GM10266 (cell line): ENCODE results near the gene TSC22D4.

Source experiments
- DNase-seq: peaks from one replicate; pipeline ENCODE4 v3.0.0; 2012; ENCODE audit errors: extremely low spot score
- CTCF ChIP-seq: IDR thresholded peaks from 2 replicates; pipeline ENCODE4 v1.5.1; 2012; ENCODE audit warnings: mild to moderate bottlenecking, low read depth; ENCODE audit not compliant: control insufficient read depth, insufficient read depth; ENCODE audit errors: missing control alignments

TSC22D4 gene

GRCh38 chr7:100516135-100516812 is 37.3 kb upstream of the TSC22D4 start:
- peak; percentile 55 for DNase-seq
- no peak for TF ChIP-seq CTCF

- no peak for TF ChIP-seq CTCF
- DNase-seq: no peak
Observed at GRCh38 chr7:100515072-100515532, 36.1 kb upstream of the TSC22D4 start.

GRCh38 chr7:100513212-100513810 is 34.3 kb upstream of the TSC22D4 start:
- TF ChIP-seq CTCF: no peak
- DNase-seq: no peak

DNA sequence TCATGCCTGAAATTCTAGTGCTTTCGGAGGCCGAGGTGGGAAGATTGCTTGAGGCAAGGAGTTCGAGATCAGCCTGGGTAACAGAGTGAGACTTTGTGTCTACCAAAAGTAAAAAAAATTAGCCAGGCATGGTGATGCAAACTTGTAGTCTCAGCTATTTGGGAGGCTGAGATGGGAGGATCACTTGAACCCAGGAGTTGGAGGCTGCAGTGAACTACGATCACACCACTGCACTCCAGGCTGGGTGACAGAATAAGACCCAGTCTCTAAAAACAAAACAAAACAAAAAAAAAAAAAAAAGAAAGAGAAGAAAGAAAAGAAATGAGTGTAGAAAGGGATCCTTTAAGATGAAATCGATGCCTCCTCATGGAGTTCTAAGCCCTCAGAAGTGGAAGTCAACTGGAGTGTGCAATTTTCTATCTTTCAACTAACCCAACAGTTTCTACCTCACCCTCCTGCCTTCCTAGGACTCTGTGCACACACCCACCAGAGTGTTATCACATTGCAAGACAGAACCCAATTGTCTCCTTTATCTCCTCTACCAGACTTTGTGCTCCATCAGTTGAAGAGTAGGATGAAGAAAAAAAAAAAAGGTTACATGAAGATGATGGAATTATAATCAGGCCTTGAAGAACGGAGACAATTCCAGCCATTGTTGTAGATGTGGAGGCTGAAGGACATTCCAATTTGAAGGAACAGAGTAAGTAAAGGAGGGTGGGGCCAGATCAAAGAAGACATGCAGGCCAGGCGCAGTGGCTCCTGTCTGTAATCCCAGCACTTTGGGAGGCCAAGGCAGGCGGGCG is 31.6 kb upstream of the TSC22D4 start:
- TF ChIP-seq CTCF: no peak
- DNase-seq: no peak

- TF ChIP-seq CTCF: no peak
- DNase-seq: no peak
Observed at GRCh38 chr7:100509231-100509630, 30.2 kb upstream of the TSC22D4 start.

DNA sequence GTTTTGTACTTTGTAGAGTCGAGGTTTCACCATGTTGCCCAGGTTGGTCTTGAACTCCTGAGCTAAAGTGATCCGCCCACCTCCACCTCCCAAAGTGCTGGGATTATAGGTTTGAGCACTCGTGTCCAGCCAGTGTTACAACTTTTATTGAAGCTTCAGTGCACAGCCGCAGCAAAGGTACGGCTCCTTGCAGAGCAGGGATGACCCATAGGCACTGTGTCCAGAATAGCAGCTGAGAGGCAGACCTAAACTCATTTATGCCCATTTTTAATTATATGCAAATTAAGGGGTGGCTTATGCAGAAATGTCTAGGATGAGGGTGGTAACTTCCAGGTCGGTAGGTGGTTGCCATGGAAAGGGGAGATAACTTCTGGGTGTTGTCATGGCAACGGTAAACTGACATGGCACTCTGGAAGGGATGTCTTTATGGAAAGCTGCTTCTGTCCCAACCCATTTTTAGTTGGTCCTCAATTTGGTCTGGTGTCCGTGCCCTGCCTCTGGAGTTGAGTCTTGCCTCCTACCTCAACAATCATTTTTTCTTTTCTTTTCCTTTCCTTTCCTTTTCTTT is 27.4 kb upstream of the TSC22D4 start:
- DNase-seq: no peak

More for the DNA sequence above, 27.4 kb upstream of the TSC22D4 start:
- TF ChIP-seq CTCF: no peak
